GM12878 (cell line): ENCODE data around the gene PTPRJ.

Source experiments
- RCOR1 ChIP-seq: conservative IDR thresholded peaks from 2 replicates; pipeline ENCODE4 v1.6.1; 2012; ENCODE audit warnings: low read depth, low read length, improper control_type of control experiment
- SMC3 ChIP-seq: IDR thresholded peaks from 2 replicates; pipeline ENCODE4 v1.6.1; 2011; ENCODE audit warnings: low read length, improper control_type of control experiment, borderline replicate concordance
- TAF1 ChIP-seq: IDR thresholded peaks from 2 replicates; pipeline ENCODE4 v1.6.1; 2011; ENCODE audit warnings: mild to moderate bottlenecking, low read depth, low read length, borderline replicate concordance
- TF ChIP-seq, protein P1 (sequence below), 3 experiments: IDR thresholded peaks in 2 of 3; conservative IDR thresholded peaks in 1 of 3; 2 replicates each; pipeline ENCODE4 v1.5.1; 2011; ENCODE audit warnings: low read depth in 3 of 3, low read length in 3 of 3, mild to moderate bottlenecking in 3 of 3, control low read depth in 2 of 3, moderate library complexity in 2 of 3, inconsistent platforms in 1 of 3, mixed read lengths in 1 of 3; ENCODE audit not compliant: control insufficient read depth in 2 of 3, insufficient read depth in 1 of 3; ENCODE audit errors: extremely low read depth in 1 of 3

DNA sequence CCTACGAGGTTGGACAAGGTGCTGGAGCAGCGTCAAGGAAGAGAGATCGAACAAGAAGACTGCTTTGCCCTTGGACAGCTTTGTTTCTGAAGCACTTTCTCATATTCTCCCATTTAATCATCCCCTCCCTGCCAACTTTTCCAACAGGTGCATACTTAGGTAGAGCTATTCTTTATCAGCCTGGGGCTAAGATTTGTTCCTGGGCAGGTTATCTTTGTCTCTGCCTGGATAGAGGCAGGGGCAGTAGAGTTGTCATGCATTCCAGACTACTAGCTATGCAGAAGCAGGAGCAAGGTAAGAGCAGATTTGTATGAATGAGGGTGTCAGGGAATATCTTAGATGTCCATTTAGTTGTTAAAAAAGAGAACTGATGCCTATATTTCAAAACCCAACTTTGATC, 82.3 kb downstream of the PTPRJ start:
- TF ChIP-seq TAF1 (no peak), RCOR1 (no peak), SMC3 (no peak)
- TF ChIP-seq, protein P1, sequence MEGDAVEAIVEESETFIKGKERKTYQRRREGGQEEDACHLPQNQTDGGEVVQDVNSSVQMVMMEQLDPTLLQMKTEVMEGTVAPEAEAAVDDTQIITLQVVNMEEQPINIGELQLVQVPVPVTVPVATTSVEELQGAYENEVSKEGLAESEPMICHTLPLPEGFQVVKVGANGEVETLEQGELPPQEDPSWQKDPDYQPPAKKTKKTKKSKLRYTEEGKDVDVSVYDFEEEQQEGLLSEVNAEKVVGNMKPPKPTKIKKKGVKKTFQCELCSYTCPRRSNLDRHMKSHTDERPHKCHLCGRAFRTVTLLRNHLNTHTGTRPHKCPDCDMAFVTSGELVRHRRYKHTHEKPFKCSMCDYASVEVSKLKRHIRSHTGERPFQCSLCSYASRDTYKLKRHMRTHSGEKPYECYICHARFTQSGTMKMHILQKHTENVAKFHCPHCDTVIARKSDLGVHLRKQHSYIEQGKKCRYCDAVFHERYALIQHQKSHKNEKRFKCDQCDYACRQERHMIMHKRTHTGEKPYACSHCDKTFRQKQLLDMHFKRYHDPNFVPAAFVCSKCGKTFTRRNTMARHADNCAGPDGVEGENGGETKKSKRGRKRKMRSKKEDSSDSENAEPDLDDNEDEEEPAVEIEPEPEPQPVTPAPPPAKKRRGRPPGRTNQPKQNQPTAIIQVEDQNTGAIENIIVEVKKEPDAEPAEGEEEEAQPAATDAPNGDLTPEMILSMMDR (IDR thresholded peaks at IDR 0.05 in 2 of 3, conservative IDR thresholded peaks at IDR 0.05 in 1 of 3; ENCODE audit: control insufficient read depth in 2 of 3, extremely low read depth in 1 of 3, insufficient read depth in 1 of 3, low read depth in 3 of 3, low read length in 3 of 3): no peak
